ENCODE measurements around the gene NTRK3. TPM values are rescaled to one million over a fixed set of nuclear protein-coding genes. Genes with fewer than 3 reads are reported as not detected.
"Not testable (repeated sequence)": the region's sequence is repeated elsewhere in the genome, so short reads cannot be mapped to it uniquely, and the experiment has no call there.

The NTRK3 gene
- total RNA-seq, 6 experiments from 2014 or later, result 0.02 TPM; not detected in 5

- TF ChIP-seq CTCF (IDR thresholded peaks at IDR 0.05), result no peak
- Mint-ChIP-seq H3K27ac (no peak overlapping the region), H3K36me3 (ENCODE audit: low read depth) (no peaks in the 10 kb centered on the region), H3K27me3 (ENCODE audit: insufficient read depth) (peaks cover 4% of the 10 kb centered on the region; the same call in 1 of the 2 replicates), H3K4me1 (ENCODE audit: low read depth) (no peaks in the 10 kb centered on the region), H3K9me3 (peaks cover 21% of the 10 kb centered on the region), H3K4me3 (no peak overlapping the region)
- DNase-seq, result no peak
Measured at GRCh38 chr15:88072598-88073390, 183.7 kb downstream of the NTRK3 start.

DNA sequence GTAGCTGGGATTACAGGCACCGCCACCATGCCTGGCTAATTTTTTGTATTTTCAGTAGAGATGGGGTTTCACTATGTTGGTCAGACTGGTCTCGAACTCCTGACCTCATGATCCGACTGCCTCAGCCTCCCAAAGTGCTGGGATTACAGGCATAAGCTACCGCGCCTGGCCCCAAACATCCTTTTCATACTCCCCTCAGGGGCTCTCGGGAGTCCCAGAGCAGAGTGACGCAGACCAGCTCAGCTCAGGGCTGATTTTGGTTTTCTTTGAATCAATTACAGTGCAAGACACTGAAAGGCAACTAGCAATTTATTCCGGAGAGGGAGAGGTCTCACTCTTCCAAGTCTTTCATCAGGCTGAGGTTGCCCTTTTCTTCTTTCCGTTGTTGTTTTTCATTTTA, 184.4 kb downstream of the NTRK3 start:
- not testable (repeated sequence) for DNase-seq; H3K4me1 Mint-ChIP-seq (ENCODE audit: low read depth); H3K4me3 Mint-ChIP-seq; H3K27ac Mint-ChIP-seq; H3K27me3 Mint-ChIP-seq (ENCODE audit: insufficient read depth); H3K36me3 Mint-ChIP-seq (ENCODE audit: low read depth)
- H3K9me3 Mint-ChIP-seq, result peaks cover 21% of the 10 kb centered on the region

- Mint-ChIP-seq H3K9me3 (peaks cover 15% of the 10 kb centered on the region), H3K27me3 (ENCODE audit: insufficient read depth) (peaks cover 4% of the 10 kb centered on the region; the same call in 1 of the 2 replicates), H3K4me3 (no peak overlapping the region), H3K27ac (no peak overlapping the region), H3K4me1 (ENCODE audit: low read depth) (no peaks in the 10 kb centered on the region), H3K36me3 (ENCODE audit: low read depth) (no peaks in the 10 kb centered on the region)
- no peak for TF ChIP-seq CTCF (IDR thresholded peaks at IDR 0.05)
- no peak for DNase-seq
Measured at GRCh38 chr15:88071141-88071540, 185.4 kb downstream of the NTRK3 start.

- H3K27ac Mint-ChIP-seq, result no peak overlapping the region
- no peaks in the 10 kb centered on the region for H3K4me1 Mint-ChIP-seq (ENCODE audit: low read depth)
- no peaks in the 10 kb centered on the region for H3K36me3 Mint-ChIP-seq (ENCODE audit: low read depth)
- no peak for DNase-seq
- peaks cover 4% of the 10 kb centered on the region; the same call in 1 of the 2 replicates for H3K27me3 Mint-ChIP-seq (ENCODE audit: insufficient read depth)
- no peak overlapping the region for H3K4me3 Mint-ChIP-seq
- peaks cover 6% of the 10 kb centered on the region for H3K9me3 Mint-ChIP-seq
- TF ChIP-seq CTCF (IDR thresholded peaks at IDR 0.05), result no peak
Measured at GRCh38 chr15:88069561-88069960, 187.0 kb downstream of the NTRK3 start.

- H3K27me3 Mint-ChIP-seq (ENCODE audit: insufficient read depth), result peaks cover 4% of the 10 kb centered on the region; the same call in 1 of the 2 replicates
- no peak overlapping the region for H3K27ac Mint-ChIP-seq
- H3K36me3 Mint-ChIP-seq (ENCODE audit: low read depth), result no peaks in the 10 kb centered on the region
- no peak for TF ChIP-seq CTCF (IDR thresholded peaks at IDR 0.05)
- no peaks in the 10 kb centered on the region for H3K4me1 Mint-ChIP-seq (ENCODE audit: low read depth)
- no peak for DNase-seq
- H3K4me3 Mint-ChIP-seq, result no peak overlapping the region
- H3K9me3 Mint-ChIP-seq, result peaks cover 18% of the 10 kb centered on the region
Measured at GRCh38 chr15:88067331-88067685, 189.2 kb downstream of the NTRK3 start.

- peaks cover 4% of the 10 kb centered on the region; the same call in 1 of the 2 replicates for H3K27me3 Mint-ChIP-seq (ENCODE audit: insufficient read depth)
- DNase-seq, result no peak
- H3K36me3 Mint-ChIP-seq (ENCODE audit: low read depth), result no peaks in the 10 kb centered on the region
- H3K4me1 Mint-ChIP-seq (ENCODE audit: low read depth), result no peaks in the 10 kb centered on the region
- no peak overlapping the region for H3K4me3 Mint-ChIP-seq
- peaks cover 19% of the 10 kb centered on the region for H3K9me3 Mint-ChIP-seq
- no peak overlapping the region for H3K27ac Mint-ChIP-seq
- TF ChIP-seq CTCF (IDR thresholded peaks at IDR 0.05), result no peak
Measured at GRCh38 chr15:88066636-88067330, 189.8 kb downstream of the NTRK3 start.

All from HFFc6 (cell line).